Measurements from ENCODE around the gene AOC2. TPM values are rescaled to one million over a fixed set of nuclear protein-coding genes. Genes with fewer than 3 reads are reported as not detected.
A peak's percentile ranks its signal among the peaks of the same experiment; 100 is the strongest.

Gene AOC2
- total and polyA plus RNA-seq, 2 of the 13 experiments (the other 11 are each of a cell fraction or from before 2014, with no cell fraction given) = 1.2 to 3.3 TPM

DNA sequence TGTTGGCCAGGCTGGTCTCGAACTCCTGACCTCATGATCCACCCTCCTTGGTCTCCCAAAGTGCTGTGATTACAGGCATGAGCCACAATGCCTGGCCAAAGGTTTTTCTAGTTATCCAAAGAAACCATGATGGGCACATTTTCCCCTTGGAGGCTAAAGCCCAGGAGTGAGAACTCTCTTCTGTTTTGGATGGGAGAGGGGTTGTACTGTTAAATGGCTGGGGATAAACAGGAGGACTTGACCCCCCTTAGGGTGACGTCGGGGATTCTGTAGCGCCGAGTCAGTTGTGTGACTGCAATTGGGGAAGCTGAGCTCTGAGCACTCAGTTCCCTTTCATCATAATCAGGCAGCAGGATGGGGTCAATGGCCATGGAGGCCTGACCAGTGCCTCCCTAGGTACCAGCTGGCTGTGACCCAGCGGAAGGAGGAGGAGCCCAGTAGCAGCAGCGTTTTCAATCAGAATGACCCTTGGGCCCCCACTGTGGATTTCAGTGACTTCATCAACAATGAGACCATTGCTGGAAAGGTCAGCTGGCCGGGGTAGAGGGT lies 10.7 kb downstream of the AOC2 start (continued):
- TF ChIP-seq, protein P1, sequence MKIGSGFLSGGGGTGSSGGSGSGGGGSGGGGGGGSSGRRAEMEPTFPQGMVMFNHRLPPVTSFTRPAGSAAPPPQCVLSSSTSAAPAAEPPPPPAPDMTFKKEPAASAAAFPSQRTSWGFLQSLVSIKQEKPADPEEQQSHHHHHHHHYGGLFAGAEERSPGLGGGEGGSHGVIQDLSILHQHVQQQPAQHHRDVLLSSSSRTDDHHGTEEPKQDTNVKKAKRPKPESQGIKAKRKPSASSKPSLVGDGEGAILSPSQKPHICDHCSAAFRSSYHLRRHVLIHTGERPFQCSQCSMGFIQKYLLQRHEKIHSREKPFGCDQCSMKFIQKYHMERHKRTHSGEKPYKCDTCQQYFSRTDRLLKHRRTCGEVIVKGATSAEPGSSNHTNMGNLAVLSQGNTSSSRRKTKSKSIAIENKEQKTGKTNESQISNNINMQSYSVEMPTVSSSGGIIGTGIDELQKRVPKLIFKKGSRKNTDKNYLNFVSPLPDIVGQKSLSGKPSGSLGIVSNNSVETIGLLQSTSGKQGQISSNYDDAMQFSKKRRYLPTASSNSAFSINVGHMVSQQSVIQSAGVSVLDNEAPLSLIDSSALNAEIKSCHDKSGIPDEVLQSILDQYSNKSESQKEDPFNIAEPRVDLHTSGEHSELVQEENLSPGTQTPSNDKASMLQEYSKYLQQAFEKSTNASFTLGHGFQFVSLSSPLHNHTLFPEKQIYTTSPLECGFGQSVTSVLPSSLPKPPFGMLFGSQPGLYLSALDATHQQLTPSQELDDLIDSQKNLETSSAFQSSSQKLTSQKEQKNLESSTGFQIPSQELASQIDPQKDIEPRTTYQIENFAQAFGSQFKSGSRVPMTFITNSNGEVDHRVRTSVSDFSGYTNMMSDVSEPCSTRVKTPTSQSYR (CRISPR knock-in tag; IDR thresholded peaks at IDR 0.05; ENCODE audit: borderline replicate concordance) = no peak
- TF ChIP-seq SUZ12 (IDR thresholded peaks at IDR 0.05; ENCODE audit: low read depth, low read length) (no peak), BCL6 (CRISPR knock-in tag; IDR thresholded peaks at IDR 0.05) (peak; percentile 56), ZNF850 (CRISPR knock-in tag; conservative IDR thresholded peaks at IDR 0.05) (no peak), NFE2L1 (CRISPR knock-in tag; IDR thresholded peaks at IDR 0.05; ENCODE audit: borderline replicate concordance) (no peak), ATAD3A (CRISPR knock-in tag; IDR thresholded peaks at IDR 0.05) (no peak), SMAD9 (CRISPR knock-in tag; IDR thresholded peaks at IDR 0.05) (no peak), MAFK (conservative IDR thresholded peaks at IDR 0.05 in 1 of 2, IDR thresholded peaks at IDR 0.05 in 1 of 2; ENCODE audit: low read length in 2 of 2) (no peak), ZFP36 (IDR thresholded peaks at IDR 0.05; ENCODE audit: borderline replicate concordance, low read depth, low read length, partially characterized antibody) (no peak), ZNF792 (CRISPR knock-in tag; IDR thresholded peaks at IDR 0.05) (0 out of 2 replicates have a peak, but pooled peaks have one; percentile 39), RXRA (CRISPR knock-in tag; IDR thresholded peaks at IDR 0.05) (peak; percentile 94)
- TF ChIP-seq, protein P2, sequence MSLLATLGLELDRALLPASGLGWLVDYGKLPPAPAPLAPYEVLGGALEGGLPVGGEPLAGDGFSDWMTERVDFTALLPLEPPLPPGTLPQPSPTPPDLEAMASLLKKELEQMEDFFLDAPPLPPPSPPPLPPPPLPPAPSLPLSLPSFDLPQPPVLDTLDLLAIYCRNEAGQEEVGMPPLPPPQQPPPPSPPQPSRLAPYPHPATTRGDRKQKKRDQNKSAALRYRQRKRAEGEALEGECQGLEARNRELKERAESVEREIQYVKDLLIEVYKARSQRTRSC (CRISPR knock-in tag; IDR thresholded peaks at IDR 0.05; ENCODE audit: low read depth) = no peak
- TF ChIP-seq, protein P3, sequence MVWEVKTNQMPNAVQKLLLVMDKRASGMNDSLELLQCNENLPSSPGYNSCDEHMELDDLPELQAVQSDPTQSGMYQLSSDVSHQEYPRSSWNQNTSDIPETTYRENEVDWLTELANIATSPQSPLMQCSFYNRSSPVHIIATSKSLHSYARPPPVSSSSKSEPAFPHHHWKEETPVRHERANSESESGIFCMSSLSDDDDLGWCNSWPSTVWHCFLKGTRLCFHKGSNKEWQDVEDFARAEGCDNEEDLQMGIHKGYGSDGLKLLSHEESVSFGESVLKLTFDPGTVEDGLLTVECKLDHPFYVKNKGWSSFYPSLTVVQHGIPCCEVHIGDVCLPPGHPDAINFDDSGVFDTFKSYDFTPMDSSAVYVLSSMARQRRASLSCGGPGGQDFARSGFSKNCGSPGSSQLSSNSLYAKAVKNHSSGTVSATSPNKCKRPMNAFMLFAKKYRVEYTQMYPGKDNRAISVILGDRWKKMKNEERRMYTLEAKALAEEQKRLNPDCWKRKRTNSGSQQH (CRISPR knock-in tag; IDR thresholded peaks at IDR 0.05; ENCODE audit: low read depth) = no peak
- TF ChIP-seq, protein P4, sequence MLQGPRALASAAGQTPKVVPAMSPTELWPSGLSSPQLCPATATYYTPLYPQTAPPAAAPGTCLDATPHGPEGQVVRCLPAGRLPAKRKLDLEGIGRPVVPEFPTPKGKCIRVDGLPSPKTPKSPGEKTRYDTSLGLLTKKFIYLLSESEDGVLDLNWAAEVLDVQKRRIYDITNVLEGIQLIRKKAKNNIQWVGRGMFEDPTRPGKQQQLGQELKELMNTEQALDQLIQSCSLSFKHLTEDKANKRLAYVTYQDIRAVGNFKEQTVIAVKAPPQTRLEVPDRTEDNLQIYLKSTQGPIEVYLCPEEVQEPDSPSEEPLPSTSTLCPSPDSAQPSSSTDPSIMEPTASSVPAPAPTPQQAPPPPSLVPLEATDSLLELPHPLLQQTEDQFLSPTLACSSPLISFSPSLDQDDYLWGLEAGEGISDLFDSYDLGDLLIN (CRISPR knock-in tag; IDR thresholded peaks at IDR 0.05; ENCODE audit: borderline replicate concordance) = no peak
- TF ChIP-seq, protein P5, sequence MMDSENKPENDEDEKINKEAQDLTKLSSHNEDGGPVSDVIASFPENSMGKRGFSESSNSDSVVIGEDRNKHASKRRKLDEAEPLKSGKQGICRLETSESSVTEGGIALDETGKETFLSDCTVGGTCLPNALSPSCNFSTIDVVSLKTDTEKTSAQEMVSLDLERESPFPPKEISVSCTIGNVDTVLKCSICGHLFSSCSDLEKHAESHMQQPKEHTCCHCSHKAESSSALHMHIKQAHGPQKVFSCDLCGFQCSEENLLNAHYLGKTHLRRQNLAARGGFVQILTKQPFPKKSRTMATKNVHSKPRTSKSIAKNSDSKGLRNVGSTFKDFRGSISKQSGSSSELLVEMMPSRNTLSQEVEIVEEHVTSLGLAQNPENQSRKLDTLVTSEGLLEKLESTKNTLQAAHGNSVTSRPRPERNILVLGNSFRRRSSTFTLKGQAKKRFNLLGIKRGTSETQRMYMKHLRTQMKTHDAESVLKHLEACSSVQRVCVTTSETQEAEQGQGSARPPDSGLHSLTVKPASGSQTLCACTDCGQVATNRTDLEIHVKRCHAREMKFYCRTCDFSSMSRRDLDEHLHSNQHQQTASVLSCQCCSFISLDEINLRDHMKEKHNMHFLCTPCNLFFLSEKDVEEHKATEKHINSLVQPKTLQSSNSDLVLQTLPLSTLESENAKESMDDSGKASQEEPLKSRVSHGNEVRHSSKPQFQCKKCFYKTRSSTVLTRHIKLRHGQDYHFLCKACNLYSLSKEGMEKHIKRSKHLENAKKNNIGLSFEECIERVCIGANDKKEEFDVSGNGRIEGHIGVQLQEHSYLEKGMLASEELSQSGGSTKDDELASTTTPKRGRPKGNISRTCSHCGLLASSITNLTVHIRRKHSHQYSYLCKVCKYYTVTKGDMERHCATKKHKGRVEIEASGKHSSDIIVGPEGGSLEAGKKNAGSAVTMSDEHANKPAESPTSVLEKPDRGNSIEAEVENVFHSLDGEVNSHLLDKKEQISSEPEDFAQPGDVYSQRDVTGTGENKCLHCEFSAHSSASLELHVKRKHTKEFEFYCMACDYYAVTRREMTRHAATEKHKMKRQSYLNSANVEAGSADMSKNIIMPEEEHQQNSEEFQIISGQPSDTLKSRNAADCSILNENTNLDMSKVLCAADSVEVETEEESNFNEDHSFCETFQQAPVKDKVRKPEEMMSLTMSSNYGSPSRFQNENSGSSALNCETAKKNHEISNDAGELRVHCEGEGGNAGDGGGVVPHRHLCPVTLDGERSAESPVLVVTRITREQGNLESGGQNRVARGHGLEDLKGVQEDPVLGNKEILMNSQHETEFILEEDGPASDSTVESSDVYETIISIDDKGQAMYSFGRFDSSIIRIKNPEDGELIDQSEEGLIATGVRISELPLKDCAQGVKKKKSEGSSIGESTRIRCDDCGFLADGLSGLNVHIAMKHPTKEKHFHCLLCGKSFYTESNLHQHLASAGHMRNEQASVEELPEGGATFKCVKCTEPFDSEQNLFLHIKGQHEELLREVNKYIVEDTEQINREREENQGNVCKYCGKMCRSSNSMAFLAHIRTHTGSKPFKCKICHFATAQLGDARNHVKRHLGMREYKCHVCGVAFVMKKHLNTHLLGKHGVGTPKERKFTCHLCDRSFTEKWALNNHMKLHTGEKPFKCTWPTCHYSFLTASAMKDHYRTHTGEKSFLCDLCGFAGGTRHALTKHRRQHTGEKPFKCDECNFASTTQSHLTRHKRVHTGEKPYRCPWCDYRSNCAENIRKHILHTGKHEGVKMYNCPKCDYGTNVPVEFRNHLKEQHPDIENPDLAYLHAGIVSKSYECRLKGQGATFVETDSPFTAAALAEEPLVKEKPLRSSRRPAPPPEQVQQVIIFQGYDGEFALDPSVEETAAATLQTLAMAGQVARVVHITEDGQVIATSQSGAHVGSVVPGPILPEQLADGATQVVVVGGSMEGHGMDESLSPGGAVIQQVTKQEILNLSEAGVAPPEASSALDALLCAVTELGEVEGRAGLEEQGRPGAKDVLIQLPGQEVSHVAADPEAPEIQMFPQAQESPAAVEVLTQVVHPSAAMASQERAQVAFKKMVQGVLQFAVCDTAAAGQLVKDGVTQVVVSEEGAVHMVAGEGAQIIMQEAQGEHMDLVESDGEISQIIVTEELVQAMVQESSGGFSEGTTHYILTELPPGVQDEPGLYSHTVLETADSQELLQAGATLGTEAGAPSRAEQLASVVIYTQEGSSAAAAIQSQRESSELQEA (CRISPR knock-in tag; IDR thresholded peaks at IDR 0.05; ENCODE audit: not compliant biosample characterization) = no peak

Data from HepG2 (cell line).